Testis (tissue), 3 donors: ENCODE data around the gene ACSS2. TPM values are rescaled to one million over a fixed set of nuclear protein-coding genes. Genes with fewer than 3 reads are reported as not detected.

ENCODE experiments used
- DNase-seq: peaks from one replicate; pipeline ENCODE4 v3.0.0-alpha.2; 2019
- H3K27ac ChIP-seq, 2 donors: fragments of 200-600 bp; sonication (generic); one replicate each; pipeline ENCODE4 v1.5.1; 2019
- H3K27me3 ChIP-seq: fragments of 200-600 bp; sonication (generic); one replicate; pipeline ENCODE4 v1.5.1; 2019
- H3K36me3 ChIP-seq: fragments of 200-600 bp; sonication (generic); one replicate; pipeline ENCODE4 v1.5.1; 2017; ENCODE audit warnings: low read depth; ENCODE audit errors: missing control alignments
- H3K4me1 ChIP-seq: fragments of 200-600 bp; sonication (generic); one replicate; pipeline ENCODE4 v1.5.1; 2019
- H3K4me3 ChIP-seq, 2 donors: fragments of 200-600 bp; sonication (generic); one replicate each; pipeline ENCODE4 v1.5.1; 2017 to 2019
- H3K9me3 ChIP-seq: fragments of 200-600 bp; sonication (generic); one replicate; pipeline ENCODE4 v1.5.1; 2017
- CTCF ChIP-seq, 3 experiments: fragments of 450-650 bp in 2 of 3; fragments of 200-600 bp in 1 of 3; sonication (generic) in 1 of 3; IDR thresholded peaks; one replicate each; pipeline ENCODE4 v1.5.1; 2016 to 2019; ENCODE audit warnings: antibody characterized with exemption in 3 of 3, mild to moderate bottlenecking in 2 of 3, moderate library complexity in 1 of 3
- POLR2A ChIP-seq: fragments of 450-650 bp; IDR thresholded peaks from one replicate; pipeline ENCODE4 v1.6.1; 2017; ENCODE audit warnings: antibody characterized with exemption, mild to moderate bottlenecking, moderate library complexity
- WGBS, 2 donors: methylation state at CpG; one replicate each; pipeline ENCODE4 v1.1.5; 2018; 5-methylcytosine and 5-hydroxymethylcytosine counted together
- intact Hi-C: fragments of 100-400 bp; cut with DNase I; formaldehyde crosslinking; loops from one replicate; pipeline ENCODE4 v1.15.1; 2023; ENCODE audit warnings: low total_unique reads
- polyA plus RNA-seq: library from polyadenylated mRNA; stranded (reverse); fragments of 350-450 nt; fragmentation: Illumina TruSeq; extraction: RNeasy Lipid Tissue Mini Kit (QIAGEN cat#74804); gene quantifications from one replicate; pipeline ENCODE4 v1.2.3, GENCODE V29; 2014; ENCODE audit warnings: low read depth, low replicate concordance; ENCODE audit not compliant: insufficient read depth
- total RNA-seq, 2 donors: library from RNA; depleted of rRNA; stranded (reverse); fragments of >200 nt; gene quantifications; one replicate each; pipeline ENCODE4 v1.2.3, GENCODE V29; 2016

Gene ACSS2
- total and polyA plus RNA-seq, 3 donors from 2014 or later: 39.7 to 63.7 (median 58.2) TPM

GRCh38 chr20:34872622-34873224 is 3.7 kb upstream of the ACSS2 start, which contains the start of gene GGT7:
GGT7 (minus strand) TSS chr20:34872856; CDS start chr20:34872815, 41 bp downstream.
- Histone ChIP-seq H3K4me1 (peaks cover 22% of the 10 kb centered on the region), H3K36me3 (no peaks in the 10 kb centered on the region), H3K9me3 (no peaks in the 10 kb centered on the region), H3K27ac (peak within 1 kb of the TSS in 1 of 2 donors; percentile 39), H3K27me3 (no peaks in the 10 kb centered on the region), H3K4me3 (peak within 1 kb of the TSS; percentile 59 to 74)
- WGBS, 2 donors: 0 to 1% methylated on average over 10 to 44 of the region's 52 CpGs
- TF ChIP-seq CTCF (IDR thresholded peaks at IDR 0.05) (peak; percentile 12 to 66 (median 61)), POLR2A (no peak)
- peak; percentile 87 for DNase-seq
- intact Hi-C loops: loop anchor here (5.0 kb wide), 2 partner anchors 85 to 220 kb away; partner anchors contain the start of genes GSS, MYH7B and TRPC4AP

- TF ChIP-seq POLR2A: no peak
- TF ChIP-seq CTCF (IDR thresholded peaks at IDR 0.05): no peak
- DNase-seq: no peak
- H3K27me3 ChIP-seq: no peaks in the 10 kb centered on the region
- 53 to 61% methylated on average over 3 of the region's 3 CpGs for WGBS, 2 donors
- no peaks in the 10 kb centered on the region for H3K9me3 ChIP-seq
- peaks cover 22% of the 10 kb centered on the region for H3K4me1 ChIP-seq
- H3K4me3 ChIP-seq: no peak overlapping the region
- H3K27ac ChIP-seq: no peak overlapping the region
- H3K36me3 ChIP-seq: no peaks in the 10 kb centered on the region
- intact Hi-C loops: loop anchor here (5.0 kb wide), 2 partner anchors 84 to 219 kb away; partner anchors contain the start of genes GSS, MYH7B and TRPC4AP
Measured at GRCh38 chr20:34873583-34874093, 2.8 kb upstream of the ACSS2 start.

DNA sequence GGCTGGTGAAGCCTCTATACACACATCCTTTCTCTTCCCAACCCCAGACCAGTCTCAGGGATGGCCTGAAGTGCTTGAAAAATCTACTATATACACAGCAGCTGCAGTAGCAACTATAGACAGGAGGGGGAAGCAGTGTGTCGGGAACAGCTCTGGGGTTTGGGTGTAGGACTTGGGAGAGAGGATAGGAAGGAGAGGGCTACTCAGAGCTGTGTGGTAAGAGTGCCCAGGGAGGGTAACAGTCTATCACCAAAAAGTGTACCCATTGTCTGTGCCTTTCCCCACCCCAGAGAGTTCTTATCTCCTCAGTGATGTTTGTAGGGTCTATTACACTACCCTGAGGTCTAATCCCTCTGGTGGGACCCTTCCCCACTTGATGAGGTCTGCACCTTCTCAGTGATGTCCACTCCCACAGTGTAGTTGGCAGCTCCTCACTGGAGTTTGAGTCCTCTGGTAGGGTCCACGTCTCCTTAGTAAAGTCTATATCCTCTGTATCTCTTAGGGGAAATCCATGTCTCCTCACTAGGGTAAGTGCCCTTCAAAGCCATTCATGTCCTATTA is 2.2 kb upstream of the ACSS2 start:
- WGBS, 2 donors: 33 to 38% methylated on average over 2 of the region's 2 CpGs
- H3K4me1 ChIP-seq: peaks cover 22% of the 10 kb centered on the region

DNA sequence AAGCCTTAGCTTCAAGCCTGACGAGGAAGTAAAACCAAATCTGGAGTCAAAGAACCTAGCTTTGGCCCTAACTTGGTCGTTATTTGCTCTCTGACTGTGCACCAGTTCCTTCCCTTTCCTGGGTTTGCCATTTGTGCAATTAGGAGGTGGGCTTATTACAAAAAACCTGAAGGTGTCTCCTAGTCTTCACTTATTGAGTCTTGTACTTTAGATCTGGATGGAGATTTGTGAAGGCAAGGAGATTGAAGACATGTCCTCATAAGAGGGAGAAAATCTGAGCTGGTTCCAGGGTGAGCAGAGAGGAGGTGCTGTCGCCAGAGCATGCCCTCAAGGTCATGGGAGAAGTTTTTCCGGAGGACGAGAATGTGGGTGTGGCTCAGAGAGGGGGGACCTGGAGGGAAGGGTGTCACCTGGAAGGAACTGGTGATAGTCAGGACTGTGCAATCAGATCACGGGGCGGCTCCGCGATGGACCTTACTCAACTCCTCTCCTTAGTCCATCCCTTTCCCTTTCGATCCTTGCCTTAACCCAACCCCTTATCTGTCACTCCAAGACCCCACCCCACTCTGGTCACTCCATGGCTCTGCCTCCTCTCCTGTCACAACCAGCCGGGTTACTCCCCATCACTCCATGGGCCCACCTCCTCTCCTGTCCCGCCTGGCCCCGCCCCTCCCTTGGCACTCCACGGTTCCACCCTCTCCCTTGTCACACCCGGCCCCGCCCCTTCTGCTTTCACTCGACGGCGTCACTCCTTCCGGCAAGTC is 588 bp upstream of the ACSS2 start:
- Histone ChIP-seq H3K4me3 (peak overlapping the region; percentile 81 to 95), H3K36me3 (no peaks in the 10 kb centered on the region), H3K27ac (peak overlapping the region; percentile 57 to 88), H3K4me1 (peaks cover 22% of the 10 kb centered on the region), H3K9me3 (no peaks in the 10 kb centered on the region), H3K27me3 (no peaks in the 10 kb centered on the region)
- TF ChIP-seq CTCF (IDR thresholded peaks at IDR 0.05) (peak in 2 of 3 experiments; percentile 31 to 39), POLR2A (no peak)
- 10% methylated on average over 20 of the region's 20 CpGs for WGBS, 2 donors
- DNase-seq: no peak
- intact Hi-C loops: no loop called here

More for the DNA sequence above, 2.2 kb upstream of the ACSS2 start:
- no peaks in the 10 kb centered on the region for H3K27me3 ChIP-seq
- intact Hi-C loops: loop anchor here (5.0 kb wide), 2 partner anchors 83 to 218 kb away; partner anchors contain the start of genes GSS, MYH7B and TRPC4AP
- no peak overlapping the region for H3K27ac ChIP-seq
- H3K36me3 ChIP-seq: no peaks in the 10 kb centered on the region
- peak; percentile 87 for DNase-seq
- no peak overlapping the region for H3K4me3 ChIP-seq
- no peaks in the 10 kb centered on the region for H3K9me3 ChIP-seq
- peak; percentile 84 to 91 (median 89) for TF ChIP-seq CTCF (IDR thresholded peaks at IDR 0.05)
- no peak for TF ChIP-seq POLR2A
